Right lobe of liver (tissue), 6 donors: Measurements from ENCODE around the gene GABRR3. TPM values are rescaled to one million over a fixed set of nuclear protein-coding genes. Genes with fewer than 3 reads are reported as not detected.

Experiments
- ATAC-seq, 4 donors: fragments of 200-7000 bp; cut with Tn5 transposase; one replicate each; pipeline ENCODE4 v1.9.1; 2020; ENCODE audit warnings: mild to moderate bottlenecking in 4 of 4, moderate library complexity in 4 of 4
- DNase-seq, 3 donors: peaks; one replicate each; pipeline ENCODE4 v3.0.0-alpha.2; 2020
- H3K27ac ChIP-seq, 3 donors: fragments of 200-600 bp; one replicate each; pipeline ENCODE4 v1.8.0; 2022
- H3K27me3 ChIP-seq, 2 donors: fragments of 200-600 bp; one replicate each; pipeline ENCODE4 v1.8.0; 2022
- H3K36me3 ChIP-seq, 4 donors: fragments of 200-600 bp; sonication (generic) in 1 of 4; one replicate each; pipeline versions ENCODE4 v1.5.1 to v1.8.0; 2017 to 2022; ENCODE audit warnings: control low read depth in 1 of 4
- H3K4me1 ChIP-seq, 4 donors: fragments of 200-600 bp; sonication (generic) in 1 of 4; one replicate each; pipeline versions ENCODE4 v1.5.1 to v1.8.0; 2017 to 2022; ENCODE audit warnings: control low read depth in 1 of 4
- H3K4me3 ChIP-seq, 3 donors: fragments of 200-600 bp; one replicate each; pipeline ENCODE4 v1.8.0; 2022
- H3K9me3 ChIP-seq, 4 donors: fragments of 200-600 bp; sonication (generic) in 1 of 4; one replicate each; pipeline versions ENCODE4 v1.5.1 to v1.8.0; 2017 to 2022; ENCODE audit warnings: control low read depth in 1 of 4
- CTCF ChIP-seq, 4 donors: fragments of 200-600 bp in 3 of 4; fragments of 450-650 bp in 1 of 4; IDR thresholded peaks; one replicate each; pipeline versions ENCODE4 v1.5.1 to v1.8.0; 2016 to 2022; ENCODE audit warnings: antibody characterized with exemption in 4 of 4, mild to moderate bottlenecking in 2 of 4
- POLR2A ChIP-seq: fragments of 450-650 bp; IDR thresholded peaks from one replicate; pipeline ENCODE4 v1.6.1; 2017; ENCODE audit warnings: antibody characterized with exemption, mild to moderate bottlenecking
- WGBS: methylation state at CpG from one replicate; pipeline ENCODE4 v1.1.6; 2018; ENCODE audit warnings: low coverage, low lambda C conversion rate; ENCODE audit not compliant: insufficient coverage; ENCODE audit errors: missing lambda C conversion rate; 5-methylcytosine and 5-hydroxymethylcytosine counted together
- intact Hi-C, 2 donors: fragments of 100-400 bp; cut with DNase I; formaldehyde crosslinking; loops; one replicate each; pipeline versions ENCODE4 v1.11.2 to v1.14.1; 2022
- total RNA-seq, 6 experiments: library from RNA; depleted of rRNA in 2 of 6; stranded (reverse); fragments of >200 nt in 2 of 6; fragmentation: NEBNext Ultra II Directional in 3 of 6; extraction: Animal tissue kit (Norgen Biotek cat#: 25700) in 3 of 6; gene quantifications; one replicate each; pipeline versions ENCODE4 v1.1.0 to v1.2.4, GENCODE V29; 2016 to 2023
- donor health status: DM: no; HTN: yes; CAD: no.
- donor health status: DM: no; HTN: no; CAD: no.
- donor health status: DM: no; HTN: no; CAD: no.
- donor health status: DM: no; HTN: yes; CAD: no.
- donor health status: DM: no; HTN: yes; CAD: no.

GABRR3 gene
- total RNA-seq, 6 experiments from 2014 or later: 0.51 TPM; not detected in 5

GRCh38 chr3:98038286-98038685, 3.2 kb upstream of the GABRR3 start:
- 52% methylated on average over 3 of the region's 3 CpGs for WGBS
- intact Hi-C loops: no loop called here

DNA sequence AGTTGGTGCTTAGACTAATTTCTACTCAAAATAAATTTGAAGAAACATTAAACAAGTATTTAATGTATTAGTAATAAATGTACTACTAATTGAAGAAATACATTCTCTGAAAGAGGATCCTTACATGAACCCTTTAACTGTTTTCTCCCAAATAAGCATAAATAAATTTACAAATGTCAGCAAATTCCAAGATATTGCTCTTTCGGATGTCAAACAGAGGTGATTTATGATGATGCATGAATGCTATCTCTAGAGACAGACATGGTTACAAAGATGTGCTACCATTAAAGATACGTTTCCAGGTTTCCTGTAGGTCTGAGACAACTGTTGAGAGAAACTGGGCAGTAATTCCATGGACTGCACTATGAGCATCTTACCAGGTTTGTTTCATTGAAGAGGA, 629 bp downstream of the GABRR3 start:
- ATAC-seq: no peak
- WGBS: 39% methylated on average over 2 of the region's 2 CpGs
- no peak for DNase-seq
- TF ChIP-seq CTCF (IDR thresholded peaks at IDR 0.05): no peak
- no peak for TF ChIP-seq POLR2A
- intact Hi-C loops: no loop called here
- Histone ChIP-seq H3K27me3 (peaks cover 3 to 6% of the 10 kb centered on the region in 2 donors), H3K4me3 (no peak overlapping the region), H3K27ac (no peak overlapping the region), H3K4me1 (no peaks in the 10 kb centered on the region), H3K36me3 (no peaks in the 10 kb centered on the region), H3K9me3 (no peaks in the 10 kb centered on the region)

More at GRCh38 chr3:98038286-98038685, 3.2 kb upstream of the GABRR3 start:
- Histone ChIP-seq H3K9me3 (no peaks in the 10 kb centered on the region), H3K27ac (no peak overlapping the region), H3K4me3 (no peak overlapping the region), H3K4me1 (no peaks in the 10 kb centered on the region), H3K36me3 (no peaks in the 10 kb centered on the region), H3K27me3 (peaks cover 0 to 6% of the 10 kb centered on the region in 2 donors)
- ATAC-seq (no peak), DNase-seq (no peak)
- TF ChIP-seq CTCF (IDR thresholded peaks at IDR 0.05) (no peak), POLR2A (no peak)

DNA sequence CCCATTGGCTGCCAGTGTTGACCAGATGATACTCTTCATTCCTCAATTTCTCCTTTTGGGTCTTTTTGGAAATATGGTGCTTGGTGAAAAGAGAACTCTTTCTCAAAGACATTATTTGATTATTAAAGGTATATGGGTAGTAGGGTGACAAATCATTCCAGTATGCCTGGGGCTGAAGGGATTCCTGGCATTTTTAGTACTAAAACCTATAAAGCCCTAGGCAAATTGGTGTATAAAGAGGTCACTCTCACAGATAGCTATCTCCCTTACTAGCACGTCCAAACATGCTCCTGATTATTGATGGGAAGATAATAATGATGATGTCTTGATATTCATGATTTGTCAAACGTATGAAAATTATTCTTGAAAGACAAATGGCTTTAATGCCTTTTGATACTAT, 1.1 kb downstream of the GABRR3 start:
- 44% methylated on average over 2 of the region's 2 CpGs for WGBS
- Histone ChIP-seq H3K4me3 (no peak overlapping the region), H3K27me3 (peaks cover 3 to 6% of the 10 kb centered on the region in 2 donors), H3K36me3 (no peaks in the 10 kb centered on the region), H3K27ac (no peak overlapping the region), H3K9me3 (no peaks in the 10 kb centered on the region), H3K4me1 (no peaks in the 10 kb centered on the region)
- intact Hi-C loops: no loop called here
- TF ChIP-seq POLR2A (no peak), CTCF (IDR thresholded peaks at IDR 0.05) (no peak)
- DNase-seq: no peak
- no peak for ATAC-seq

GRCh38 chr3:98032904-98033303, 2.2 kb downstream of the GABRR3 start:
- H3K27me3 ChIP-seq: peaks cover 6 to 8% of the 10 kb centered on the region in 2 donors
- H3K27ac ChIP-seq: no peak overlapping the region
- H3K9me3 ChIP-seq: no peaks in the 10 kb centered on the region
- TF ChIP-seq CTCF (IDR thresholded peaks at IDR 0.05): no peak
- TF ChIP-seq POLR2A: no peak
- 19% methylated on average over 1 of the region's 1 CpG for WGBS
- DNase-seq: no peak
- intact Hi-C loops: no loop called here
- H3K36me3 ChIP-seq: no peaks in the 10 kb centered on the region
- no peaks in the 10 kb centered on the region for H3K4me1 ChIP-seq
- no peak for ATAC-seq
- no peak overlapping the region for H3K4me3 ChIP-seq

GRCh38 chr3:98032265-98032664, 2.9 kb downstream of the GABRR3 start:
- intact Hi-C loops: no loop called here
- H3K9me3 ChIP-seq: no peaks in the 10 kb centered on the region
- H3K4me3 ChIP-seq: no peak overlapping the region
- H3K27ac ChIP-seq: no peak overlapping the region
- no peak for ATAC-seq
- H3K4me1 ChIP-seq: no peaks in the 10 kb centered on the region
- no peak for DNase-seq
- TF ChIP-seq POLR2A: no peak
- TF ChIP-seq CTCF (IDR thresholded peaks at IDR 0.05): no peak
- no peaks in the 10 kb centered on the region for H3K36me3 ChIP-seq
- peaks cover 6 to 8% of the 10 kb centered on the region in 2 donors for H3K27me3 ChIP-seq
- WGBS: 47% methylated on average over 1 of the region's 1 CpG
